Esophagus squamous epithelium (tissue), 4 donors: ENCODE results near the gene TOM1L1.

Source experiments
- POLR2A ChIP-seq, 4 donors: fragments of 450-650 bp; IDR thresholded peaks; one replicate each; pipeline ENCODE4 v1.6.1; 2017; ENCODE audit warnings: antibody characterized with exemption in 4 of 4, mild to moderate bottlenecking in 4 of 4, moderate library complexity in 3 of 4
- TF ChIP-seq, protein P1 (sequence below), 6 experiments: fragments of 450-650 bp in 4 of 6; fragments of 200-600 bp in 2 of 6; sonication (generic) in 2 of 6; IDR thresholded peaks; one replicate each; pipeline ENCODE4 v1.5.1; 2016 to 2019; ENCODE audit warnings: antibody characterized with exemption in 6 of 6, mild to moderate bottlenecking in 4 of 6, moderate library complexity in 4 of 6

DNA sequence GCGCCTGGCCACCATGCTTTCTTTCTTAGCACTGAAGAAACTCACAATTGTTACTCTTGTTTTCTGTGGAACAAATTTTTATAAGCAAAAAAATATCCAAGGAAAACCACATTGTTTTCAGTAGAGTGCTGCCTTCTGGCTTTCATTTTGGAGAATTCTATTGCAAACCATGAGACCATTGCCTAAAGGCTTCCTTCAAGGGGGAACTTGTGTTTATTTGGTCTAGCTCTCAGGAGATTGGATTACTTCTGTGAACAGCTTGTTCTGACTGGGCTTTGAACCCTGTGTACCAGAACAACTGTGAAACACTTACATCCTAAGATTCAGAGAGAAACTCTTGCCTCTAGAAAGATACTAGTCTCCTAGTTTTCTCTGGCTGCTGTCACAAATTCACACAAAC is 32.1 kb downstream of the TOM1L1 start:
- TF ChIP-seq, protein P1, sequence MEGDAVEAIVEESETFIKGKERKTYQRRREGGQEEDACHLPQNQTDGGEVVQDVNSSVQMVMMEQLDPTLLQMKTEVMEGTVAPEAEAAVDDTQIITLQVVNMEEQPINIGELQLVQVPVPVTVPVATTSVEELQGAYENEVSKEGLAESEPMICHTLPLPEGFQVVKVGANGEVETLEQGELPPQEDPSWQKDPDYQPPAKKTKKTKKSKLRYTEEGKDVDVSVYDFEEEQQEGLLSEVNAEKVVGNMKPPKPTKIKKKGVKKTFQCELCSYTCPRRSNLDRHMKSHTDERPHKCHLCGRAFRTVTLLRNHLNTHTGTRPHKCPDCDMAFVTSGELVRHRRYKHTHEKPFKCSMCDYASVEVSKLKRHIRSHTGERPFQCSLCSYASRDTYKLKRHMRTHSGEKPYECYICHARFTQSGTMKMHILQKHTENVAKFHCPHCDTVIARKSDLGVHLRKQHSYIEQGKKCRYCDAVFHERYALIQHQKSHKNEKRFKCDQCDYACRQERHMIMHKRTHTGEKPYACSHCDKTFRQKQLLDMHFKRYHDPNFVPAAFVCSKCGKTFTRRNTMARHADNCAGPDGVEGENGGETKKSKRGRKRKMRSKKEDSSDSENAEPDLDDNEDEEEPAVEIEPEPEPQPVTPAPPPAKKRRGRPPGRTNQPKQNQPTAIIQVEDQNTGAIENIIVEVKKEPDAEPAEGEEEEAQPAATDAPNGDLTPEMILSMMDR (IDR thresholded peaks at IDR 0.05), result no peak
- no peak for TF ChIP-seq POLR2A (IDR thresholded peaks at IDR 0.05)
